Ishikawa (cell line): ENCODE measurements around the gene RFX8.

ENCODE experiments used
- CEBPB ChIP-seq: IDR thresholded peaks from 2 replicates; pipeline ENCODE4 v1.6.1; 2012
- CREB1 ChIP-seq: IDR thresholded peaks from 2 replicates; pipeline ENCODE4 v1.6.1; 2012; ENCODE audit warnings: low read depth
- FOXM1 ChIP-seq: IDR thresholded peaks from 2 replicates; pipeline ENCODE4 v1.6.1; 2012; ENCODE audit warnings: low read depth, borderline replicate concordance
- MAX ChIP-seq: IDR thresholded peaks from 2 replicates; pipeline ENCODE4 v1.6.1; 2012
- RAD21 ChIP-seq: IDR thresholded peaks from 2 replicates; pipeline ENCODE4 v1.6.1; 2012; ENCODE audit warnings: low read depth
- YY1 ChIP-seq: IDR thresholded peaks from 2 replicates; pipeline ENCODE4 v1.6.1; 2012; ENCODE audit warnings: low read depth

DNA sequence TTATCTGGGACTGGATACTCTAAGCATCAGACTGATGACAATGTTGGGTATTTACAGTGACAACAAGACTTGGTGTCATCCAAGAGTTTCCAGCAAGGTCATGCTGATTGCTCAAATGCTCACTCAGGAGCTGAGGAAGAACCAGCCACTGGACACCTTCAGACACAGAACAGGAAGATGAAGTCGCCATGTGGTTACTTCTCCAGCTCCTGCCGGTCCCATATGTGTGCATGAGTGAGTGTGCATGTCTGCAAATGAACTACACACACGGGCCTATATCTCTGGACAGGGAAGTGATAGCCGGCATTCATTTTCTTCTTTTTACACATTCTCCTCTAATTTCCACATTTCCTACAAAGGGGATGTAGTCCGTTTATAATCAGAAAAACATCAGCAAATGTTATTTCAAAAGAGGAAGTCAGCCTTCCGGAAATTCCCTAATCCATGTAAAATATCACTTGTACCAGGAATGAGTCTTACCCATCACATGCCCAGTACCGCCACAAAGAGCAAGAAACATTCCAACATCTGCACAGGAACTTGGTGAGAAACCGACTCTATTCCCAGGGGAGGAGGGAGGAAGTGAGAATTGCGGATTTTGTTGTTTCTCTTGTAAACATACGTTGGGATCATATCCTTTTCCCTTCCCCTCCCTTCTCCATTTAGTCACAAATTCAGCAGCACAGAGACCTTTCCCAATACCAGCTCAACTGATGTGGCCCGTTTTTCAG is 10.8 kb downstream of the RFX8 start:
- TF ChIP-seq CREB1 = no peak
- TF ChIP-seq MAX = no peak
- TF ChIP-seq RAD21 = no peak
- TF ChIP-seq YY1 = no peak
- TF ChIP-seq FOXM1 = no peak
- no peak for TF ChIP-seq CEBPB
